Upper lobe of left lung (tissue), 6 donors: ENCODE results near the gene ITPR1. TPM values are rescaled to one million over a fixed set of nuclear protein-coding genes. Genes with fewer than 3 reads are reported as not detected.

Experiments used
- ATAC-seq, 2 donors: fragments of 200-7000 bp; cut with Tn5 transposase; one replicate each; pipeline ENCODE4 v1.9.1; 2022; ENCODE audit warnings: mild to moderate bottlenecking in 2 of 2, moderate library complexity in 2 of 2; ENCODE audit not compliant: low FRiP score in 2 of 2
- DNase-seq, 2 donors: peaks; one replicate each; pipeline ENCODE4 v3.0.0-alpha.2; 2019 to 2020
- H3K27ac ChIP-seq, 4 donors: fragments of 200-600 bp; sonication (generic); one replicate each; pipeline ENCODE4 v1.5.1; 2016 to 2019
- H3K27me3 ChIP-seq, 4 donors: fragments of 200-600 bp; sonication (generic); one replicate each; pipeline ENCODE4 v1.5.1; 2017 to 2019
- H3K36me3 ChIP-seq, 4 donors: fragments of 200-600 bp; sonication (generic); one replicate each; pipeline ENCODE4 v1.5.1; 2016 to 2019
- H3K4me1 ChIP-seq, 4 donors: fragments of 200-600 bp; sonication (generic); one replicate each; pipeline ENCODE4 v1.5.1; 2018 to 2019
- H3K4me3 ChIP-seq, 4 donors: fragments of 200-600 bp; sonication (generic); one replicate each; pipeline ENCODE4 v1.5.1; 2017 to 2019; ENCODE audit warnings: mild to moderate bottlenecking in 2 of 4, moderate library complexity in 1 of 4
- H3K9me3 ChIP-seq, 4 donors: fragments of 200-600 bp; sonication (generic); one replicate each; pipeline ENCODE4 v1.5.1; 2018 to 2019
- CTCF ChIP-seq, 6 experiments: fragments of 450-650 bp in 4 of 6; fragments of 200-600 bp in 2 of 6; sonication (generic) in 2 of 6; IDR thresholded peaks; one replicate each; pipeline ENCODE4 v1.5.1; 2016 to 2019; ENCODE audit warnings: antibody characterized with exemption in 6 of 6
- EP300 ChIP-seq, 4 donors: sonication (generic); formaldehyde crosslinking; IDR thresholded peaks; one replicate each; pipeline ENCODE4 v1.5.1; 2017; ENCODE audit warnings: antibody characterized with exemption in 4 of 4, control low read depth in 2 of 4
- POLR2A ChIP-seq, 4 donors: fragments of 450-650 bp; IDR thresholded peaks; one replicate each; pipeline ENCODE4 v1.5.1; 2016 to 2017; ENCODE audit warnings: antibody characterized with exemption in 4 of 4, mild to moderate bottlenecking in 2 of 4
- POLR2AphosphoS5 ChIP-seq, 2 donors: sonication (generic); formaldehyde crosslinking; IDR thresholded peaks; one replicate each; pipeline ENCODE4 v1.5.1; 2017; ENCODE audit warnings: antibody characterized with exemption in 2 of 2
- WGBS, 2 donors: methylation state at CpG; one replicate each; pipeline ENCODE4 v1.1.5; 2017 to 2018; 5-methylcytosine and 5-hydroxymethylcytosine counted together
- total RNA-seq, 6 donors: library from RNA; depleted of rRNA in 4 of 6; stranded (reverse); fragments of >200 nt in 4 of 6; gene quantifications; one replicate each; pipeline versions ENCODE4 v1.1.0 to v1.2.1, GENCODE V29; 2016 to 2021
- donor health status: DM: no; HTN: no; CAD: no; lungs with moderate emphysema.
- donor health status: DM: no; HTN: yes; CAD: no; lungs with severe emphysema.

The ITPR1 gene
- 100 to 1,000 TPM in 1 of 6 donors, 10 to 100 TPM in 5; 55.5 to 136 (median 66.2) TPM for total RNA-seq

- no peaks in the 10 kb centered on the region for H3K36me3 ChIP-seq
These were observed at the start of gene ITPR1 for GRCh38 chr3:4493014-4493940. ITPR1 (plus strand) TSS chr3:4493348; CDS start chr3:4516492, 23,144 bp downstream.

GRCh38 chr3:4447295-4447999 is 45.7 kb upstream of the ITPR1 start:
- peaks cover 0 to 47% (median 13%) of the 10 kb centered on the region in 4 donors for H3K36me3 ChIP-seq
- WGBS, 2 donors, result 81 to 82% methylated on average over 3 of the region's 3 CpGs
- ATAC-seq, result no peak

More at GRCh38 chr3:4493014-4493940, at the start of gene ITPR1:
- Histone ChIP-seq H3K27ac (peak within 1 kb of the TSS; percentile 87 to 92 (median 88)), H3K4me3 (peak within 1 kb of the TSS; percentile 70 to 94 (median 84)), H3K9me3 (no peaks in the 10 kb centered on the region), H3K4me1 (peaks cover 19 to 31% (median 25%) of the 10 kb centered on the region in 4 donors), H3K27me3 (no peaks in the 10 kb centered on the region)
- ATAC-seq (peak; percentile 99), DNase-seq (peak; percentile 96 to 99)
- 0% methylated on average over 25 to 39 of the region's 47 CpGs for WGBS, 2 donors
- TF ChIP-seq POLR2AphosphoS5 (IDR thresholded peaks at IDR 0.05) (peak; percentile 94 to 100), POLR2A (IDR thresholded peaks at IDR 0.05) (peak in 3 of 4 donors; percentile 89 to 100 (median 99)), CTCF (IDR thresholded peaks at IDR 0.05) (peak in 1 of 6 experiments; percentile 28), EP300 (IDR thresholded peaks at IDR 0.05) (peak in 1 of 4 donors; percentile 6)

GRCh38 chr3:4448187-4448586 is 45.0 kb upstream of the ITPR1 start:
- no peak for DNase-seq
- Histone ChIP-seq H3K9me3 (no peaks in the 10 kb centered on the region), H3K27ac (no peak overlapping the region), H3K36me3 (peaks cover 0 to 51% (median 13%) of the 10 kb centered on the region in 4 donors), H3K27me3 (no peaks in the 10 kb centered on the region), H3K4me1 (no peaks in the 10 kb centered on the region), H3K4me3 (no peak overlapping the region)
- WGBS, 2 donors, result 86 to 87% methylated on average over 6 of the region's 6 CpGs
- no peak for TF ChIP-seq CTCF (IDR thresholded peaks at IDR 0.05)
- no peak for TF ChIP-seq EP300 (IDR thresholded peaks at IDR 0.05)
- no peak for TF ChIP-seq POLR2A (IDR thresholded peaks at IDR 0.05)
- TF ChIP-seq POLR2AphosphoS5 (IDR thresholded peaks at IDR 0.05), result no peak
- no peak for ATAC-seq

More at GRCh38 chr3:4447295-4447999, 45.7 kb upstream of the ITPR1 start:
- Histone ChIP-seq H3K27me3 (no peaks in the 10 kb centered on the region), H3K9me3 (no peaks in the 10 kb centered on the region), H3K27ac (no peak overlapping the region), H3K4me3 (no peak overlapping the region), H3K4me1 (no peaks in the 10 kb centered on the region)
- no peak for DNase-seq
- TF ChIP-seq POLR2A (IDR thresholded peaks at IDR 0.05), result no peak
- no peak for TF ChIP-seq EP300 (IDR thresholded peaks at IDR 0.05)
- TF ChIP-seq POLR2AphosphoS5 (IDR thresholded peaks at IDR 0.05), result no peak
- no peak for TF ChIP-seq CTCF (IDR thresholded peaks at IDR 0.05)

- Histone ChIP-seq H3K27ac (no peak overlapping the region), H3K27me3 (no peaks in the 10 kb centered on the region), H3K4me3 (no peak overlapping the region), H3K4me1 (no peaks in the 10 kb centered on the region), H3K9me3 (no peaks in the 10 kb centered on the region), H3K36me3 (peaks cover 0 to 47% (median 11%) of the 10 kb centered on the region in 4 donors)
- no peak for ATAC-seq
- TF ChIP-seq CTCF (IDR thresholded peaks at IDR 0.05), result no peak
- TF ChIP-seq POLR2A (IDR thresholded peaks at IDR 0.05), result no peak
- TF ChIP-seq POLR2AphosphoS5 (IDR thresholded peaks at IDR 0.05), result no peak
- TF ChIP-seq EP300 (IDR thresholded peaks at IDR 0.05), result no peak
- 57 to 71% methylated on average over 5 of the region's 5 CpGs for WGBS, 2 donors
- no peak for DNase-seq
These were observed 43.9 kb upstream of the ITPR1 start for GRCh38 chr3:4449043-4449805.
